GM12878 (cell line): ENCODE data around the gene FAM120A. TPM values are rescaled to one million over a fixed set of nuclear protein-coding genes. Genes with fewer than 3 reads are reported as not detected.

Experiments used
- ATAC-seq: fragments of 200-7000 bp; cut with Tn5 transposase; 3 replicates; pipeline ENCODE4 v1.9.1; 2020; ENCODE audit warnings: mild to moderate bottlenecking, moderate library complexity
- BruUV-seq: library from RNA; stranded (reverse); fragments of 400-500 nt; replicated peaks from 2 replicates; lab custom pipeline; 2021; lab: Mats Ljungman, UMichigan
- CTCF ChIA-PET: fragments of 300-600 bp; sonication (Branson Sonifier 250); formaldehyde crosslinking; extraction: SDS; loops from one replicate; lab custom pipeline; 2021; ENCODE audit warnings: inconsistent platforms; lab: Yijun Ruan, JAX
- POLR2A ChIA-PET: fragments of 350-600 bp; formaldehyde crosslinking; extraction: SDS; loops from one replicate; lab custom pipeline; 2021; ENCODE audit warnings: inconsistent platforms; lab: Charles Lee
- RAD21 ChIA-PET: fragments of 300-600 bp; sonication (Branson Sonifier 250); formaldehyde crosslinking; loops from one replicate; lab custom pipeline; 2023; ENCODE audit warnings: antibody characterized with exemption; ENCODE audit not compliant: unreplicated experiment; lab: Charles Lee
- SMC1A ChIA-PET: fragments of 300-600 bp; sonication (Branson Sonifier 250); formaldehyde crosslinking; loops from one replicate; lab custom pipeline; 2023; ENCODE audit not compliant: unreplicated experiment, uncharacterized antibody; lab: Charles Lee
- DNase-seq: peaks from one replicate; pipeline ENCODE4 v3.0.0-alpha.2; 2011; ENCODE audit warnings: low read depth, low spot score
- FAIRE-seq: peaks from 3 replicates; lab custom pipeline; 2011; peaks lifted over from hg19 to GRCh38; lab: Jason Lieb, UNC
- H2AFZ ChIP-seq: 2 replicates; pipeline ENCODE4 v1.6.0; 2011; ENCODE audit warnings: low read depth, low read length, control low read depth; ENCODE audit not compliant: control insufficient read depth
- H3K27ac ChIP-seq: 2 replicates; pipeline ENCODE4 v1.5.1; 2011; ENCODE audit warnings: control low read depth; ENCODE audit not compliant: control insufficient read depth, insufficient read depth
- H3K27me3 ChIP-seq, 2 experiments: replicated peaks in 1 of 2; 2 replicates each; pipeline versions ENCODE4 v1.6.0 to v1.6.1; 2011; ENCODE audit warnings: low read length in 1 of 2; ENCODE audit not compliant: control insufficient read depth in 2 of 2, insufficient read depth in 2 of 2
- H3K36me3 ChIP-seq, 2 experiments: 2 replicates each; pipeline ENCODE4 v1.5.1; 2011; ENCODE audit warnings: low read length in 1 of 2; ENCODE audit not compliant: control insufficient read depth in 2 of 2, insufficient read depth in 2 of 2
- H3K4me1 ChIP-seq: 2 replicates; pipeline ENCODE4 v1.6.1; 2011; ENCODE audit warnings: mild to moderate bottlenecking, low read length, moderate library complexity, mixed read lengths; ENCODE audit not compliant: control insufficient read depth, insufficient read depth
- H3K4me2 ChIP-seq: 2 replicates; pipeline ENCODE4 v1.6.0; 2011; ENCODE audit warnings: control low read depth; ENCODE audit not compliant: control insufficient read depth, insufficient read depth
- H3K4me3 ChIP-seq: fragments of 200-600 bp; sonication (generic); 2 replicates; pipeline ENCODE4 v1.5.1; 2016
- H3K79me2 ChIP-seq: 2 replicates; pipeline ENCODE4 v1.6.0; 2011; ENCODE audit warnings: low read length; ENCODE audit not compliant: control insufficient read depth, insufficient read depth
- H3K9ac ChIP-seq: 2 replicates; pipeline ENCODE4 v1.8.0; 2011; ENCODE audit warnings: low read length, control low read depth, mixed read lengths; ENCODE audit not compliant: control insufficient read depth, insufficient read depth
- H3K9me3 ChIP-seq: replicated peaks from 3 replicates; pipeline ENCODE4 v1.5.1; 2011; ENCODE audit warnings: mild to moderate bottlenecking, low read length; ENCODE audit not compliant: control insufficient read depth, insufficient read depth
- H4K20me1 ChIP-seq: 2 replicates; pipeline ENCODE4 v1.6.0; 2011; ENCODE audit not compliant: control insufficient read depth, insufficient read depth
- HDAC2 ChIP-seq: fragments of 200-600 bp; sonication (generic); IDR thresholded peaks from 2 replicates; pipeline ENCODE4 v1.6.1; 2017
- JUNB ChIP-seq: IDR thresholded peaks from 2 replicates; pipeline ENCODE4 v1.6.1; 2016; ENCODE audit warnings: antibody characterized with exemption, mild to moderate bottlenecking
- JUND ChIP-seq: IDR thresholded peaks from 2 replicates; pipeline ENCODE4 v1.6.1; 2012; ENCODE audit warnings: low read depth, mild to moderate bottlenecking, low read length, improper control_type of control experiment, moderate library complexity
- NFYB ChIP-seq: IDR thresholded peaks from 2 replicates; pipeline ENCODE4 v1.6.1; 2011; ENCODE audit warnings: low read depth, mild to moderate bottlenecking, low read length, improper control_type of control experiment, moderate library complexity; ENCODE audit not compliant: insufficient read depth
- NR2C1 ChIP-seq: fragments of 450-650 bp; IDR thresholded peaks from 2 replicates; pipeline ENCODE4 v1.6.1; 2017; ENCODE audit warnings: antibody characterized with exemption, mild to moderate bottlenecking, moderate library complexity
- POLR2AphosphoS2 ChIP-seq: IDR thresholded peaks from 2 replicates; pipeline ENCODE4 v1.6.1; 2011; ENCODE audit warnings: low read depth, mild to moderate bottlenecking, low read length, improper control_type of control experiment, moderate library complexity
- RELA ChIP-seq: fragments of 450-650 bp; IDR thresholded peaks from 2 replicates; pipeline ENCODE4 v1.8.0; 2014; ENCODE audit warnings: borderline replicate concordance; ENCODE audit not compliant: partially characterized antibody
- SP1 ChIP-seq: IDR thresholded peaks from one replicate; pipeline ENCODE4 v1.6.1; 2011; ENCODE audit warnings: low read depth, low read length
- TBL1XR1 ChIP-seq: IDR thresholded peaks from 2 replicates; pipeline ENCODE4 v1.6.1; 2012; ENCODE audit warnings: low read depth, low read length, improper control_type of control experiment
- TCF7 ChIP-seq: IDR thresholded peaks from 2 replicates; pipeline ENCODE4 v1.6.1; 2014; ENCODE audit warnings: antibody characterized with exemption, borderline replicate concordance
- WGBS: methylation state at CpG from one replicate; pipeline ENCODE4 v1.1.6; 2016; ENCODE audit warnings: low lambda C conversion rate; ENCODE audit not compliant: insufficient replicate concordance, insufficient coverage; ENCODE audit errors: missing lambda C conversion rate; 5-methylcytosine and 5-hydroxymethylcytosine counted together
- in situ Hi-C: fragments of 300-500 bp; cut with MboI; formaldehyde crosslinking; loops from 9 replicates; pipeline ENCODE4 v1.14.3; 2018; ENCODE audit warnings: mixed read lengths
- intact Hi-C: fragments of 100-400 bp; cut with micrococcal nuclease; formaldehyde crosslinking; loops from one replicate; pipeline ENCODE4 v1.14.2; 2022; ENCODE audit not compliant: unreplicated experiment
- polyA plus RNA-seq, 11 experiments: library from polyadenylated mRNA; depleted of rRNA in 4 of 11; unstranded in 6 of 11; stranded (reverse) in 5 of 11; fragments of >200 nt; fragmentation: Nextera tagmentation in 4 of 11; fragmentation: Illumina TruSeq in 1 of 11; extraction: Ambion mirVana in 4 of 11; extraction: Trizol in 1 of 11; gene quantifications; 1 replicate in 1 of 11; 2 replicates in 10 of 11; pipeline versions ENCODE4 v1.2.1 to v1.2.3, GENCODE V29; 2011 to 2016; ENCODE audit warnings: inconsistent platforms in 2 of 11, missing spikeins in 2 of 11, low read depth in 1 of 11
- total RNA-seq, 4 experiments: library from RNA; depleted of rRNA in 3 of 4; stranded (reverse); fragments of >200 nt in 3 of 4; fragmentation: Illumina TruSeq in 1 of 4; extraction: Trizol in 1 of 4; gene quantifications; 2 replicates each; pipeline versions ENCODE4 v1.2.1 to v1.2.3, GENCODE V29; 2013 to 2021
- TF ChIP-seq, protein P1 (sequence below): fragments of 450-650 bp; conservative IDR thresholded peaks from 2 replicates; pipeline ENCODE4 v1.6.1; 2017; ENCODE audit warnings: mild to moderate bottlenecking, moderate library complexity
- TF ChIP-seq, protein P2 (sequence below): IDR thresholded peaks from 2 replicates; pipeline ENCODE4 v1.6.1; 2011; ENCODE audit warnings: low read depth, mild to moderate bottlenecking, low read length, moderate library complexity, borderline replicate concordance; ENCODE audit errors: extremely low read depth
- TF ChIP-seq, protein P3 (sequence below): IDR thresholded peaks from 2 replicates; pipeline ENCODE4 v1.6.1; 2012; ENCODE audit warnings: improper control_type of control experiment, low read depth, low read length; ENCODE audit not compliant: insufficient replicate concordance
- TF ChIP-seq, protein P4 (sequence below): IDR thresholded peaks from 2 replicates; pipeline ENCODE4 v1.6.1; 2011; ENCODE audit warnings: low read depth, low read length, improper control_type of control experiment, borderline replicate concordance

The FAM120A gene
- total and polyA plus RNA-seq, 10 of the 15 experiments (the other 5 are each of a cell fraction or from before 2014, with no cell fraction given) = 13.1 to 89.6 (median 52.5) TPM

DNA sequence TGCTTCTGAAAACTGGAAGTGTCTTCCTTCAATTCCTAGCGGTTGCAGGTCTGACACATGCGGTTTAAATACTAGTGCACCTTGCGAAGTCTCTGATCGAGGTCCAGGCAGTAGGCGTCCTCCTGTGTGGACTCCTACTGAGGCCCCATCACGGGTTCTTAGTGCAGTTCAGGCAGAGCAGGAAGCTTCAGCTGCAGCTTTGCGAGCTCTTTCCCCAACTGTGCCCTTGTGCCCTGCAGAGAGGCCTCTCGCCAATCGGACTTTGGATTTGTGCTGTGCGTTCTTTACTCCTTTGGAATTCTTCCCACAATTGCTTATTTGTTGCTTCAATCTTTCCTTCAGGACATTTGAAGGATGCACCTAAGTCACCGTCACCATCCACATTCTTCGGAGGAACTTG lies 42.5 kb downstream of the FAM120A start:
- CTCF ChIA-PET = no interaction called here
- POLR2A ChIA-PET = no interaction called here
- RAD21 ChIA-PET = no interaction called here

More for the DNA sequence above, 42.5 kb downstream of the FAM120A start:
- DNase-seq (no peak), ATAC-seq (no peak)
- H3K79me2 ChIP-seq = peaks cover 6% of the 10 kb centered on the region
- H3K27ac ChIP-seq = no peak overlapping the region
- SMC1A ChIA-PET = interaction anchor here (0.6 kb wide), 1 partner anchor 401 kb away, joined by 3 read pairs; no protein-coding TSS in a partner anchor
- no peak overlapping the region for H3K4me3 ChIP-seq
- TF ChIP-seq HDAC2 (no peak), NR2C1 (no peak), JUNB (no peak), RELA (no peak), SP1 (no peak), TBL1XR1 (no peak), NFYB (no peak), JUND (no peak), POLR2AphosphoS2 (no peak), TCF7 (no peak)
- TF ChIP-seq, protein P1, sequence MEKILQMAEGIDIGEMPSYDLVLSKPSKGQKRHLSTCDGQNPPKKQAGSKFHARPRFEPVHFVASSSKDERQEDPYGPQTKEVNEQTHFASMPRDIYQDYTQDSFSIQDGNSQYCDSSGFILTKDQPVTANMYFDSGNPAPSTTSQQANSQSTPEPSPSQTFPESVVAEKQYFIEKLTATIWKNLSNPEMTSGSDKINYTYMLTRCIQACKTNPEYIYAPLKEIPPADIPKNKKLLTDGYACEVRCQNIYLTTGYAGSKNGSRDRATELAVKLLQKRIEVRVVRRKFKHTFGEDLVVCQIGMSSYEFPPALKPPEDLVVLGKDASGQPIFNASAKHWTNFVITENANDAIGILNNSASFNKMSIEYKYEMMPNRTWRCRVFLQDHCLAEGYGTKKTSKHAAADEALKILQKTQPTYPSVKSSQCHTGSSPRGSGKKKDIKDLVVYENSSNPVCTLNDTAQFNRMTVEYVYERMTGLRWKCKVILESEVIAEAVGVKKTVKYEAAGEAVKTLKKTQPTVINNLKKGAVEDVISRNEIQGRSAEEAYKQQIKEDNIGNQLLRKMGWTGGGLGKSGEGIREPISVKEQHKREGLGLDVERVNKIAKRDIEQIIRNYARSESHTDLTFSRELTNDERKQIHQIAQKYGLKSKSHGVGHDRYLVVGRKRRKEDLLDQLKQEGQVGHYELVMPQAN = no peak
- TF ChIP-seq, protein P2, sequence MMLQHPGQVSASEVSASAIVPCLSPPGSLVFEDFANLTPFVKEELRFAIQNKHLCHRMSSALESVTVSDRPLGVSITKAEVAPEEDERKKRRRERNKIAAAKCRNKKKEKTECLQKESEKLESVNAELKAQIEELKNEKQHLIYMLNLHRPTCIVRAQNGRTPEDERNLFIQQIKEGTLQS = no peak
- TF ChIP-seq, protein P3, sequence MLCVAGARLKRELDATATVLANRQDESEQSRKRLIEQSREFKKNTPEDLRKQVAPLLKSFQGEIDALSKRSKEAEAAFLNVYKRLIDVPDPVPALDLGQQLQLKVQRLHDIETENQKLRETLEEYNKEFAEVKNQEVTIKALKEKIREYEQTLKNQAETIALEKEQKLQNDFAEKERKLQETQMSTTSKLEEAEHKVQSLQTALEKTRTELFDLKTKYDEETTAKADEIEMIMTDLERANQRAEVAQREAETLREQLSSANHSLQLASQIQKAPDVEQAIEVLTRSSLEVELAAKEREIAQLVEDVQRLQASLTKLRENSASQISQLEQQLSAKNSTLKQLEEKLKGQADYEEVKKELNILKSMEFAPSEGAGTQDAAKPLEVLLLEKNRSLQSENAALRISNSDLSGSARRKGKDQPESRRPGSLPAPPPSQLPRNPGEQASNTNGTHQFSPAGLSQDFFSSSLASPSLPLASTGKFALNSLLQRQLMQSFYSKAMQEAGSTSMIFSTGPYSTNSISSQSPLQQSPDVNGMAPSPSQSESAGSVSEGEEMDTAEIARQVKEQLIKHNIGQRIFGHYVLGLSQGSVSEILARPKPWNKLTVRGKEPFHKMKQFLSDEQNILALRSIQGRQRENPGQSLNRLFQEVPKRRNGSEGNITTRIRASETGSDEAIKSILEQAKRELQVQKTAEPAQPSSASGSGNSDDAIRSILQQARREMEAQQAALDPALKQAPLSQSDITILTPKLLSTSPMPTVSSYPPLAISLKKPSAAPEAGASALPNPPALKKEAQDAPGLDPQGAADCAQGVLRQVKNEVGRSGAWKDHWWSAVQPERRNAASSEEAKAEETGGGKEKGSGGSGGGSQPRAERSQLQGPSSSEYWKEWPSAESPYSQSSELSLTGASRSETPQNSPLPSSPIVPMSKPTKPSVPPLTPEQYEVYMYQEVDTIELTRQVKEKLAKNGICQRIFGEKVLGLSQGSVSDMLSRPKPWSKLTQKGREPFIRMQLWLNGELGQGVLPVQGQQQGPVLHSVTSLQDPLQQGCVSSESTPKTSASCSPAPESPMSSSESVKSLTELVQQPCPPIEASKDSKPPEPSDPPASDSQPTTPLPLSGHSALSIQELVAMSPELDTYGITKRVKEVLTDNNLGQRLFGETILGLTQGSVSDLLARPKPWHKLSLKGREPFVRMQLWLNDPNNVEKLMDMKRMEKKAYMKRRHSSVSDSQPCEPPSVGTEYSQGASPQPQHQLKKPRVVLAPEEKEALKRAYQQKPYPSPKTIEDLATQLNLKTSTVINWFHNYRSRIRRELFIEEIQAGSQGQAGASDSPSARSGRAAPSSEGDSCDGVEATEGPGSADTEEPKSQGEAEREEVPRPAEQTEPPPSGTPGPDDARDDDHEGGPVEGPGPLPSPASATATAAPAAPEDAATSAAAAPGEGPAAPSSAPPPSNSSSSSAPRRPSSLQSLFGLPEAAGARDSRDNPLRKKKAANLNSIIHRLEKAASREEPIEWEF = no peak
- TF ChIP-seq, protein P4, sequence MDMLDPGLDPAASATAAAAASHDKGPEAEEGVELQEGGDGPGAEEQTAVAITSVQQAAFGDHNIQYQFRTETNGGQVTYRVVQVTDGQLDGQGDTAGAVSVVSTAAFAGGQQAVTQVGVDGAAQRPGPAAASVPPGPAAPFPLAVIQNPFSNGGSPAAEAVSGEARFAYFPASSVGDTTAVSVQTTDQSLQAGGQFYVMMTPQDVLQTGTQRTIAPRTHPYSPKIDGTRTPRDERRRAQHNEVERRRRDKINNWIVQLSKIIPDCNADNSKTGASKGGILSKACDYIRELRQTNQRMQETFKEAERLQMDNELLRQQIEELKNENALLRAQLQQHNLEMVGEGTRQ = no peak
- TF ChIP-seq, all 136 proteins: peak for 0
- Histone ChIP-seq H2AFZ (no peak overlapping the region), H3K4me2 (no peak overlapping the region), H3K4me1 (0 out of 2 replicates have a peak, but pooled peaks cover 3% of the 10 kb centered on the region), H3K27me3 (no peaks in the 10 kb centered on the region), H3K9me3 (no peaks in the 10 kb centered on the region), H4K20me1 (no peaks in the 10 kb centered on the region; the same call in 1 of the 2 replicates), H3K9ac (no peak overlapping the region), H3K36me3 (peaks cover 30 to 33% of the 10 kb centered on the region in 2 experiments)
- BruUV-seq = no TSS peak
- in situ Hi-C loops (no loop called here), intact Hi-C loops (no loop called here)
- FAIRE-seq = no peak
- 95% methylated on average over 12 of the region's 12 CpGs for WGBS
